GM23338 (cell line): Measurements from ENCODE around the gene PNPLA5. TPM values are rescaled to one million over a fixed set of nuclear protein-coding genes. Genes with fewer than 3 reads are reported as not detected.

Source experiments
- ATAC-seq: fragments of 200-7000 bp; cut with Tn5 transposase; 3 replicates; pipeline ENCODE4 v1.9.1; 2020
- DNase-seq: peaks from one replicate; pipeline ENCODE4 v3.0.0-alpha.2; 2015; ENCODE audit warnings: low spot score
- H2AFZ ChIP-seq: fragments of 200-600 bp; sonication (generic); 2 replicates; pipeline ENCODE4 v1.8.0; 2016; ENCODE audit warnings: antibody characterized with exemption, mild to moderate bottlenecking, moderate library complexity
- H3F3A ChIP-seq: fragments of 200-600 bp; sonication (generic); replicated peaks from 2 replicates; pipeline ENCODE4 v1.8.0; 2017; ENCODE audit warnings: antibody characterized with exemption, mixed run types, low read depth
- H3K27ac ChIP-seq: fragments of 200-600 bp; sonication (generic); 2 replicates; pipeline ENCODE4 v1.6.1; 2016; ENCODE audit warnings: low read depth
- H3K27me3 ChIP-seq: fragments of 200-600 bp; sonication (generic); 2 replicates; pipeline ENCODE4 v1.8.0; 2016; ENCODE audit warnings: mild to moderate bottlenecking, mixed run types, moderate library complexity; ENCODE audit not compliant: insufficient read depth
- H3K36me3 ChIP-seq: fragments of 200-600 bp; sonication (generic); 2 replicates; pipeline ENCODE4 v1.8.0; 2016; ENCODE audit warnings: mild to moderate bottlenecking; ENCODE audit not compliant: insufficient read depth
- H3K4me1 ChIP-seq: fragments of 200-600 bp; sonication (generic); 2 replicates; pipeline ENCODE4 v1.8.0; 2016; ENCODE audit warnings: mild to moderate bottlenecking, moderate library complexity; ENCODE audit not compliant: insufficient read depth
- H3K4me2 ChIP-seq: fragments of 200-600 bp; sonication (generic); 2 replicates; pipeline ENCODE4 v1.7.1; 2017; ENCODE audit warnings: mixed run types
- H3K4me3 ChIP-seq: fragments of 200-600 bp; sonication (generic); 2 replicates; pipeline ENCODE4 v1.6.1; 2016; ENCODE audit warnings: mixed run types
- H3K79me2 ChIP-seq: fragments of 200-600 bp; sonication (generic); replicated peaks from 2 replicates; pipeline ENCODE4 v1.8.0; 2017; ENCODE audit warnings: mild to moderate bottlenecking; ENCODE audit not compliant: insufficient read depth
- H3K9me2 ChIP-seq: fragments of 200-600 bp; sonication (generic); 2 replicates; pipeline ENCODE4 v1.8.0; 2017; ENCODE audit not compliant: insufficient read depth
- H4K20me1 ChIP-seq: fragments of 200-600 bp; sonication (generic); replicated peaks from 2 replicates; pipeline ENCODE4 v1.8.0; 2017; ENCODE audit warnings: mild to moderate bottlenecking; ENCODE audit not compliant: insufficient read depth
- H3K27ac Mint-ChIP-seq: 2 replicates; pipeline ENCODE4 v1.8.0; 2020; ENCODE audit warnings: inconsistent platforms, mild to moderate bottlenecking, moderate library complexity, mixed read lengths
- H3K27me3 Mint-ChIP-seq: 3 replicates; pipeline ENCODE4 v1.8.0; 2022; ENCODE audit warnings: low read depth, mild to moderate bottlenecking, moderate library complexity, mixed read lengths, inconsistent platforms; ENCODE audit not compliant: insufficient read depth, poor library complexity
- H3K36me3 Mint-ChIP-seq: 3 replicates; pipeline ENCODE4 v1.8.0; 2021; ENCODE audit warnings: low read depth, mild to moderate bottlenecking, inconsistent platforms, moderate library complexity, mixed read lengths
- H3K4me1 Mint-ChIP-seq: 3 replicates; pipeline ENCODE4 v1.8.0; 2020; ENCODE audit warnings: mild to moderate bottlenecking, inconsistent platforms, mixed read lengths
- H3K4me3 Mint-ChIP-seq: 3 replicates; pipeline ENCODE4 v1.8.0; 2021; ENCODE audit warnings: moderate library complexity, mild to moderate bottlenecking, inconsistent platforms, mixed read lengths
- H3K9me3 Mint-ChIP-seq: 3 replicates; pipeline ENCODE4 v1.8.0; 2020; ENCODE audit warnings: moderate library complexity, mild to moderate bottlenecking, inconsistent platforms, mixed read lengths
- CREB1 ChIP-seq: fragments of 250-450 bp; sonication (Bioruptor Pico); IDR thresholded peaks from 2 replicates; pipeline ENCODE4 v1.5.0; 2020; ENCODE audit warnings: low read depth, mild to moderate bottlenecking, moderate library complexity
- CTCF ChIP-seq, 2 experiments: fragments of 200-600 bp in 1 of 2; sonication (generic) in 1 of 2; conservative IDR thresholded peaks; 2 replicates each; pipeline versions ENCODE4 v1.5.1 to v1.6.1; 2016 to 2017; ENCODE audit warnings: antibody characterized with exemption in 2 of 2, low read depth in 2 of 2, mild to moderate bottlenecking in 2 of 2, moderate library complexity in 1 of 2
- ETS1 ChIP-seq: IDR thresholded peaks from 2 replicates; pipeline ENCODE4 v1.6.1; 2016; ENCODE audit warnings: antibody characterized with exemption
- EZH2 ChIP-seq: fragments of 200-600 bp; sonication (generic); IDR thresholded peaks from one replicate; pipeline ENCODE4 v1.8.0; 2017; ENCODE audit warnings: antibody characterized with exemption, mild to moderate bottlenecking, low read depth; ENCODE audit not compliant: unreplicated experiment
- EZH2phosphoT487 ChIP-seq: fragments of 200-600 bp; sonication (generic); IDR thresholded peaks from one replicate; pipeline ENCODE4 v1.8.1; 2018; ENCODE audit warnings: antibody characterized with exemption; ENCODE audit not compliant: unreplicated experiment
- JUNB ChIP-seq: IDR thresholded peaks from one replicate; pipeline ENCODE4 v1.6.1; 2016; ENCODE audit warnings: antibody characterized with exemption; ENCODE audit not compliant: unreplicated experiment
- NANOG ChIP-seq: IDR thresholded peaks from 2 replicates; pipeline ENCODE4 v1.6.1; 2016; ENCODE audit warnings: antibody characterized with exemption, borderline replicate concordance
- POLR2AphosphoS5 ChIP-seq: IDR thresholded peaks from 2 replicates; pipeline ENCODE4 v1.6.1; 2016; ENCODE audit warnings: antibody characterized with exemption, low read depth
- REST ChIP-seq: IDR thresholded peaks from one replicate; pipeline ENCODE4 v1.6.1; 2018; ENCODE audit warnings: antibody characterized with exemption; ENCODE audit not compliant: unreplicated experiment
- STAT1 ChIP-seq: IDR thresholded peaks from one replicate; pipeline ENCODE4 v1.6.1; 2016; ENCODE audit warnings: antibody characterized with exemption; ENCODE audit not compliant: unreplicated experiment
- ZNF114 ChIP-seq: fragments of 250-450 bp; sonication (Bioruptor Pico); IDR thresholded peaks from 2 replicates; pipeline ENCODE4 v1.5.0; 2020; ENCODE audit warnings: mild to moderate bottlenecking, moderate library complexity
- ZNF331 ChIP-seq: fragments of 250-450 bp; sonication (Bioruptor Pico); IDR thresholded peaks from 2 replicates; pipeline ENCODE4 v1.5.0; 2020; ENCODE audit warnings: low read depth, mild to moderate bottlenecking, moderate library complexity
- ZNF462 ChIP-seq: fragments of 250-450 bp; sonication (Bioruptor Pico); IDR thresholded peaks from 2 replicates; pipeline ENCODE4 v1.5.0; 2020; ENCODE audit warnings: mild to moderate bottlenecking, moderate library complexity
- polyA plus RNA-seq: library from polyadenylated mRNA; unstranded; fragments of >200 nt; fragmentation: Nextera tagmentation; extraction: Ambion mirVana; gene quantifications from 2 replicates; pipeline ENCODE4 v1.2.1, GENCODE V29; 2016
- total RNA-seq: library from RNA; depleted of rRNA; stranded (reverse); fragments of >200 nt; shearing (Covaris generic); gene quantifications from 2 replicates; pipeline ENCODE4 v1.2.3, GENCODE V29; 2014

The PNPLA5 gene
- total and polyA plus RNA-seq, 2 experiments from 2014 or later: 2.3 to 6.8 TPM

GRCh38 chr22:43919106-43919973, 27.5 kb upstream of the PNPLA5 start:
- Histone ChIP-seq H3K4me2 (no peak overlapping the region), H3K4me1 (peaks cover 6% of the 10 kb centered on the region), H2AFZ (no peak overlapping the region), H3K4me3 (no peak overlapping the region), H3K9me2 (no peaks in the 10 kb centered on the region), H3F3A (no peaks in the 10 kb centered on the region), H3K27ac (no peak overlapping the region), H3K79me2 (peaks cover under 1% of the 10 kb centered on the region), H3K36me3 (no peaks in the 10 kb centered on the region), H3K27me3 (no peaks in the 10 kb centered on the region), H4K20me1 (no peaks in the 10 kb centered on the region)
- H3K4me1 Mint-ChIP-seq: peaks cover 14% of the 10 kb centered on the region
- peaks cover 6% of the 10 kb centered on the region for H3K27me3 Mint-ChIP-seq
- no peak for DNase-seq
- H3K9me3 Mint-ChIP-seq: peaks cover 4% of the 10 kb centered on the region; the same call in 2 of the 3 replicates
- H3K36me3 Mint-ChIP-seq: no peaks in the 10 kb centered on the region
- TF ChIP-seq ZNF114 (CRISPR knock-in tag) (no peak), STAT1 (no peak), JUNB (no peak), POLR2AphosphoS5 (no peak), EZH2 (no peak), ETS1 (no peak), REST (no peak), CREB1 (CRISPR knock-in tag) (no peak), CTCF (conservative IDR thresholded peaks at IDR 0.05; ENCODE audit: low read depth in 2 of 2) (no peak), ZNF331 (CRISPR knock-in tag) (no peak), ZNF462 (CRISPR knock-in tag) (no peak), NANOG (no peak), EZH2phosphoT487 (no peak)
- no peak for ATAC-seq
- H3K27ac Mint-ChIP-seq: no peak overlapping the region
- H3K4me3 Mint-ChIP-seq: no peak overlapping the region
